Activated gamma-delta T cell treated with Interleukin-2 at 50 U/mL for 16 hours (primary cell): ENCODE data around the gene RAG1.

Experiments used
- DNase-seq: peaks from one replicate; pipeline ENCODE4 v3.0.0-alpha.2; 2020

Gene RAG1

DNA sequence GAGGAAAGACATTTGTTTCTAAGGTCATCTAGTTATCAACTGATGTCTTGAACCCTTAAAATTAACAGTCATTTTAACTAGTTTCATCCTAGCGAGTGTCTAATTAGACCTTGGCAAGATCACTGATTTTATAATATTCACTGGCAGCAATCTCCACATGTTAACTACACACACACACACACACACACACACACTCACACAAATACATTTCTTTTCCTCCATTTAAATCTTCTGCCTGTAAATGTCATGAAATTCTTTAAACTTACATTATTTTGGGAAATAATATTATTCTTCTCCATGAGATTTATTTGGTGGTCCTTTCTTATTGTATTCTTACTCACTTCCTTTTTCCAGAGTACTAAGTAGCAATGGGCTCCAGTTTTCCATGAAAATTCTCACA lies 23.6 kb downstream of the RAG1 start:
- no peak for DNase-seq

- DNase-seq, result peak; percentile 8
Measured at GRCh38 chr11:36594316-36594989, 26.6 kb downstream of the RAG1 start, which contains the start of gene IFTAP. Gene IFTAP, plus strand, starts transcription at chr11:36594502. Its CDS starts 15,602 bp downstream, at chr11:36610104.

- DNase-seq, result no peak
Measured at GRCh38 chr11:36596880-36597279, 29.1 kb downstream of the RAG1 start.

- no peak for DNase-seq
Measured at GRCh38 chr11:36598051-36598450, 30.2 kb downstream of the RAG1 start, which contains the start of gene RAG2. Gene RAG2, minus strand, starts transcription at chr11:36598236. Its CDS starts 4,068 bp downstream, at chr11:36594168.

DNA sequence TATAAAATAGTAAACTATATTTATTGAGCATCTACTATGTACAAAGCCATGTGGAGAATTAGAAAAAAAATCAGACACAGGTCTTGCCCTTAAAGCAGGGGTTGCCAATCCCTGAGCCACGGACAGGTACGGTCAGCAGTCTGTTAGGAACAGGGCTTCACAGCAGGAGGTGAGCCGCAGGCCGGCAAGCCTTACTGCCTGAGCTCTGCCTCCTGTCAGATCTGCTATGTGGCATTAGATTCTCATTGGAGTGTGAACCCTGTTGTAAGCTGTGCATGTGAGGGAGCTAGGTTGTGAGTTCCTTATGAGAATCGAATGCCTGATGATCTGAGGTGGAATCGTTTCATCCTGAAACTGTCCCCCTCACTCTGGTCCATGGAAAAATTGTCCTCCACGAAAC lies 32.4 kb downstream of the RAG1 start:
- DNase-seq, result no peak

- no peak for DNase-seq
Measured at GRCh38 chr11:36601155-36601554, 33.3 kb downstream of the RAG1 start.

- DNase-seq, result no peak
Measured at GRCh38 chr11:36602135-36602534, 34.3 kb downstream of the RAG1 start.

- DNase-seq, result no peak
Measured at GRCh38 chr11:36605221-36606216, 37.7 kb downstream of the RAG1 start.

GRCh38 chr11:36608491-36609199 lies 40.8 kb downstream of the RAG1 start:
- DNase-seq, result no peak

GRCh38 chr11:36609383-36609782 lies 41.6 kb downstream of the RAG1 start:
- DNase-seq, result no peak

- DNase-seq, result no peak
Measured at GRCh38 chr11:36615826-36616225, 48.0 kb downstream of the RAG1 start.

DNA sequence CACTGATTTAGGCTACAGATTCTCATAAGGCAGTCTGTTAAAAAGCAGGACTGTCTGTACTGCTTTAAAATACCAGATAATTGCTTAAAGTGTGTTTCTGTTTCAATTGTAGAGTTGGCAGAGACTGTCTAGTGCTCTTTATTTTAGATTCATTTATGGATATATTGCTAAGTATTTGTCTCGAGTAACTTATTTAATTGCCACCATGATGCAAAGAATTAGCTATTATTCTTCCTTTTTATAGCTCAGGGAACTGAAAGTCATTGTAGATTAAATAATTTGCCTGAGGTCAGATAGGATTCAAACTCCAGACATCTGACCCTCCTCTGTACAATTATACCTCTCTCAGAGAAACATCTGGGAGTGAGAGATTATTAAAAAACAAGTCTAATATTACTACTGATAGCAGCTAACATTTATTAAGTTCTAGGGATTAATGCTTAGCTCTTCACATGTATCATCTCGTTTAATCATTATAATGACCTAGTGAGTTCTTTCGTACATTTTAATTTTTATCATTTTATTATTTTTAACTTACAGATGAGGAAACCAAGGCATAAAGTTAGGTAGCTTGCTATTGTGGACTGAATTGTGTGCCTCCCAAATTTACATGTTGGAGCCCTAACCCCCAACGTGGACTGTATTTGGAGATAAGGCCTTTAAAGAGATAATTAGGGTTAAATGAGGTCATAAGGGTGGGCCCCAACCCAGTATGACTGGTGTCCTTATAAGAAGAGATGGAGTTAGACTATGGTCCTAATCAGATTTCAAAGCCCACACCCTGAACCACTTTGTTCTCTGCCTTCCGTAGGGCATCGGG lies 49.9 kb downstream of the RAG1 start:
- DNase-seq, result no peak

- DNase-seq, result no peak
Measured at GRCh38 chr11:36618363-36619047, 50.7 kb downstream of the RAG1 start.

DNA sequence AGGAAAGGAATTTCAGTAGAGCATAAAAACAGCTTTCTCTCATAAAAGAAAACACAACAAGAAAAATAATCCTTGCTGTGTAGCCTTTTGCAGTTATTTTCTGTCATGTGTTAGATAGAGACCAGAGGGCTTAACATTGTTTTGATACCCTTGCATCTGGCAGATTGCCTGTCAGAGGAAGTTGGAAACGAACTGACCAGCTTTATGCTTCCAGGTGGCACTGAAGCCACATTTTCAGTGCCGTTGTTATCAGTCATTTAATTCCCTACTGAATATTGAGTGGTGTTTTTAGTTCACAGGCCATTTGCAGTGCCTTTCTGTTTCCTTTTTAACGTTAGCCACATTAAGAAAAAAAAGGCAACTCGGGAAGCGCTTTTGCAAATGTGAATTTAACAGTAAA lies 51.7 kb downstream of the RAG1 start:
- DNase-seq, result no peak

- no peak for DNase-seq
Measured at GRCh38 chr11:36620246-36620645, 52.4 kb downstream of the RAG1 start.

- no peak for DNase-seq
Measured at GRCh38 chr11:36622431-36623136, 54.8 kb downstream of the RAG1 start.

DNA sequence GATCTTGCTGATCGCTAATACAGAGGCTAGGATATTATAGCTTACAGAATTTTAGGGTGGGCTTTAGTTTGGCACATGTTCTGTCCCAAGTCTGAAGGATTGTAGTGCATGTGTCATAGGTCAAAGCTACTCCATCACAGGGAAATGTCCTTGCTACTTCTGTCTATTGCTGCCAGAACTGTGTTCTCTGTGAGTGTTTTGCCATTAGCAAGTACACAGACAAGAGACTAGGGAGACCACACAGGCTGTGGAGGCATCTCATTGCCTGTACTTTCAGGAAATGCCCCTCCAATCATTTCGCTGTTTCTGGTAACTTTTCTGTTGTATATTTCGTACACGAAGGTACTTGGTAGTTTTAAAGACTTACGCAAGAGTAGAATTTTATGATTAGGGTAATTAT lies 55.7 kb downstream of the RAG1 start:
- no peak for DNase-seq

DNA sequence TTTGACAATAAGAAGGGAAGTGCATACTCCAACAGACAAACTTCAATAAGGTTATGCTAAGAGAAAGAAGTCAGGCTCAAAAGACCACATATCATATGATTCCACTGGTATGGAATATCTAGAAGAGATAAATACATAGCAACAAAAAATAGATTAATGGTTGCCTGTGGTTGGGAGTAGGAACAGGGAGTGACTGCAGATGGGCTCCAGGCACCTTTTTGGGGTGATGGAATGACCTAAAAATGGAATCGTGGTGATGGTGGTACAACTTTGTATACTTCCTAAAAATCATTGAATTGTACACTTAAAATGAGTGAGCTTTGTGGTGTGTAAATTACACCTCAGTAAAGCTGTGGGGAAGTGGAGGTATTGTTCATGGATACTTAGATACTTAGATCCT lies 59.2 kb downstream of the RAG1 start:
- no peak for DNase-seq

GRCh38 chr11:36627471-36627870 lies 59.7 kb downstream of the RAG1 start:
- no peak for DNase-seq

DNA sequence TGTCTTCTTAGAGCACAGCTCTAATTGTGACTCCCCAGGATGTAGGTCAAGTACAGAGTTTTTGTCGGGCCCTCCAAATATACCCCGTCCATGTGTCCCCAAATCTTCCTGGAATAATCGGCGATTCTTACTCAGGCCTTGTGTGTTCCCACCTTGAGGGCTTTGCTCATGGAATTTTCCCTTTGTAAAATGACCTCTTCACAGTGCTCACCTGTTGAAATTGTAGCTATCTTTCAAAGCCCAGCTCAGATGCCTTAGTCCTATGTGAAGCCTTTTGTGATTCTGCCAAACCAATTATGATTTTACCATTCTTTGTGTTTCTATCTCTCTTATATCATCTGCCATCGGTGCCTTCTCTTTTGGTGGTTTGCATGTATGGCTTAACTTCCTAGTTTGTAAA lies 60.3 kb downstream of the RAG1 start:
- no peak for DNase-seq

DNA sequence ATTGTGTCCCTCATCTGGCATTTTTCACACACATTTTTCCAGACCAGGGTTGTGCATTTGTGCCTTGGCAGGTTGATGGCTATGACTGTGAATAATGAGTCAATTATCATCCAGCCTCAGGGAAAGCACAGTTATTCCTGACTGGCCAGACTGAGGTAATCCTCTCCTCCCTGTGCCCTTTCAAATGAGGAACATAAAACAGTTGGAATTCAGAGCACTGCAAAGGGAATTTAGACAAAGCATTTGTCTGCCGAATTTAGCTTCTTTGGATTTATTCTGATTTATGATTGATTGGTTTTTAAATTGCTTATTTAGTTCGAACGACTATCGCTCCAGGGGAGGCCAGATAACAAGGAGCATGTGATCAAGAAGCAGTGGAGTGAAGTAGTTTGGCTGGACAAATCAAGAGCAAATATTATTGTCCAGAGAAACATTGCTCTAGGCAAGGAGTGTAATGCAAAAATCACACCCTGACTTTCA lies 61.0 kb downstream of the RAG1 start:
- no peak for DNase-seq
